Measurements from ENCODE around the gene IPPK.
"Not testable (repeated sequence)": the region's sequence is repeated elsewhere in the genome, so short reads cannot be mapped to it uniquely, and the experiment has no call there.

Gene IPPK

GRCh38 chr9:92627651-92628050 is 42.3 kb downstream of the IPPK start:
- no peaks in the 10 kb centered on the region for H3K9me3 ChIP-seq (ENCODE audit: control insufficient read depth, insufficient read depth, low read length)
- H3K36me3 ChIP-seq (ENCODE audit: control insufficient read depth, insufficient read depth, low read length) = peaks cover 9% of the 10 kb centered on the region
- H3K4me1 ChIP-seq (ENCODE audit: control insufficient read depth, insufficient read depth, low read length) = no peaks in the 10 kb centered on the region
- DNase-seq (ENCODE audit: low read depth, low spot score) = no peak
- no peaks in the 10 kb centered on the region for H3K27me3 ChIP-seq (ENCODE audit: control insufficient read depth, insufficient read depth, low read length)
- no peak overlapping the region for H3K4me3 ChIP-seq (ENCODE audit: low read length)
- WGBS (ENCODE audit: insufficient coverage, insufficient read length) = no CpG with 5 or more reads among the region's 5 CpGs
- no peak overlapping the region for H3K27ac ChIP-seq (ENCODE audit: low read length)

GRCh38 chr9:92626484-92626883 is 43.4 kb downstream of the IPPK start:
- no peaks in the 10 kb centered on the region for H3K27me3 ChIP-seq (ENCODE audit: control insufficient read depth, insufficient read depth, low read length)
- H3K4me1 ChIP-seq (ENCODE audit: control insufficient read depth, insufficient read depth, low read length) = no peaks in the 10 kb centered on the region
- no peak for DNase-seq (ENCODE audit: low read depth, low spot score)
- H3K4me3 ChIP-seq (ENCODE audit: low read length) = no peak overlapping the region
- no peak overlapping the region for H3K27ac ChIP-seq (ENCODE audit: low read length)
- 0 out of 2 replicates have a peak, but pooled peaks cover under 1% of the 10 kb centered on the region for H3K36me3 ChIP-seq (ENCODE audit: control insufficient read depth, insufficient read depth, low read length)
- no peaks in the 10 kb centered on the region for H3K9me3 ChIP-seq (ENCODE audit: control insufficient read depth, insufficient read depth, low read length)

GRCh38 chr9:92623936-92624335 is 46.0 kb downstream of the IPPK start:
- no CpG with 5 or more reads among the region's 3 CpGs for WGBS (ENCODE audit: insufficient coverage, insufficient read length)
- H3K27ac ChIP-seq (ENCODE audit: low read length); H3K27me3 ChIP-seq (ENCODE audit: control insufficient read depth, insufficient read depth, low read length); H3K9me3 ChIP-seq (ENCODE audit: control insufficient read depth, insufficient read depth, low read length); H3K4me1 ChIP-seq (ENCODE audit: control insufficient read depth, insufficient read depth, low read length); H3K4me3 ChIP-seq (ENCODE audit: low read length); H3K36me3 ChIP-seq (ENCODE audit: control insufficient read depth, insufficient read depth, low read length); DNase-seq (ENCODE audit: low read depth, low spot score): not testable (repeated sequence)

GRCh38 chr9:92620845-92621244 is 49.1 kb downstream of the IPPK start:
- no CpG with 5 or more reads among the region's 5 CpGs for WGBS (ENCODE audit: insufficient coverage, insufficient read length)
- Histone ChIP-seq H3K27ac (ENCODE audit: low read length) (no peak overlapping the region), H3K9me3 (ENCODE audit: control insufficient read depth, insufficient read depth, low read length) (no peaks in the 10 kb centered on the region), H3K4me1 (ENCODE audit: control insufficient read depth, insufficient read depth, low read length) (no peaks in the 10 kb centered on the region), H3K36me3 (ENCODE audit: control insufficient read depth, insufficient read depth, low read length) (no peaks in the 10 kb centered on the region; the same call in 1 of the 2 replicates), H3K4me3 (ENCODE audit: low read length) (no peak overlapping the region), H3K27me3 (ENCODE audit: control insufficient read depth, insufficient read depth, low read length) (no peaks in the 10 kb centered on the region)
- DNase-seq (ENCODE audit: low read depth, low spot score) = no peak

GRCh38 chr9:92619601-92620300 is 50.2 kb downstream of the IPPK start:
- no peak for DNase-seq (ENCODE audit: low read depth, low spot score)
- Histone ChIP-seq H3K27ac (ENCODE audit: low read length) (no peak overlapping the region), H3K27me3 (ENCODE audit: control insufficient read depth, insufficient read depth, low read length) (no peaks in the 10 kb centered on the region), H3K9me3 (ENCODE audit: control insufficient read depth, insufficient read depth, low read length) (no peaks in the 10 kb centered on the region), H3K36me3 (ENCODE audit: control insufficient read depth, insufficient read depth, low read length) (peaks cover 5% of the 10 kb centered on the region), H3K4me1 (ENCODE audit: control insufficient read depth, insufficient read depth, low read length) (no peaks in the 10 kb centered on the region), H3K4me3 (ENCODE audit: low read length) (no peak overlapping the region)
- no CpG with 5 or more reads among the region's 24 CpGs for WGBS (ENCODE audit: insufficient coverage, insufficient read length)

GRCh38 chr9:92618633-92619225 is 51.2 kb downstream of the IPPK start:
- no peaks in the 10 kb centered on the region for H3K4me1 ChIP-seq (ENCODE audit: control insufficient read depth, insufficient read depth, low read length)
- H3K36me3 ChIP-seq (ENCODE audit: control insufficient read depth, insufficient read depth, low read length) = peaks cover 6% of the 10 kb centered on the region
- no CpG with 5 or more reads among the region's 10 CpGs for WGBS (ENCODE audit: insufficient coverage, insufficient read length)
- no peak overlapping the region for H3K4me3 ChIP-seq (ENCODE audit: low read length)
- H3K27ac ChIP-seq (ENCODE audit: low read length) = no peak overlapping the region
- no peaks in the 10 kb centered on the region for H3K9me3 ChIP-seq (ENCODE audit: control insufficient read depth, insufficient read depth, low read length)
- no peaks in the 10 kb centered on the region for H3K27me3 ChIP-seq (ENCODE audit: control insufficient read depth, insufficient read depth, low read length)
- DNase-seq (ENCODE audit: low read depth, low spot score) = no peak

GRCh38 chr9:92617951-92618510 is 51.9 kb downstream of the IPPK start:
- no peak for DNase-seq (ENCODE audit: low read depth, low spot score)
- Histone ChIP-seq H3K36me3 (ENCODE audit: control insufficient read depth, insufficient read depth, low read length) (peaks cover 6% of the 10 kb centered on the region), H3K4me3 (ENCODE audit: low read length) (no peak overlapping the region), H3K4me1 (ENCODE audit: control insufficient read depth, insufficient read depth, low read length) (no peaks in the 10 kb centered on the region), H3K27ac (ENCODE audit: low read length) (no peak overlapping the region), H3K27me3 (ENCODE audit: control insufficient read depth, insufficient read depth, low read length) (no peaks in the 10 kb centered on the region), H3K9me3 (ENCODE audit: control insufficient read depth, insufficient read depth, low read length) (no peaks in the 10 kb centered on the region)
- WGBS (ENCODE audit: insufficient coverage, insufficient read length) = no CpG with 5 or more reads among the region's 11 CpGs

- H3K36me3 ChIP-seq (ENCODE audit: control insufficient read depth, insufficient read depth, low read length) = peaks cover 6% of the 10 kb centered on the region
- H3K4me3 ChIP-seq (ENCODE audit: low read length) = no peak overlapping the region
- no peak overlapping the region for H3K27ac ChIP-seq (ENCODE audit: low read length)
- H3K4me1 ChIP-seq (ENCODE audit: control insufficient read depth, insufficient read depth, low read length) = no peaks in the 10 kb centered on the region
- H3K9me3 ChIP-seq (ENCODE audit: control insufficient read depth, insufficient read depth, low read length) = no peaks in the 10 kb centered on the region
- no peaks in the 10 kb centered on the region for H3K27me3 ChIP-seq (ENCODE audit: control insufficient read depth, insufficient read depth, low read length)
- DNase-seq (ENCODE audit: low read depth, low spot score) = no peak
- WGBS (ENCODE audit: insufficient coverage, insufficient read length) = no CpG with 5 or more reads among the region's 11 CpGs
These were observed 52.6 kb downstream of the IPPK start for GRCh38 chr9:92617195-92617813.

- no peak for DNase-seq (ENCODE audit: low read depth, low spot score)
- Histone ChIP-seq H3K36me3 (ENCODE audit: control insufficient read depth, insufficient read depth, low read length) (peaks cover 6% of the 10 kb centered on the region), H3K4me3 (ENCODE audit: low read length) (no peak overlapping the region), H3K27ac (ENCODE audit: low read length) (no peak overlapping the region), H3K4me1 (ENCODE audit: control insufficient read depth, insufficient read depth, low read length) (no peaks in the 10 kb centered on the region), H3K9me3 (ENCODE audit: control insufficient read depth, insufficient read depth, low read length) (no peaks in the 10 kb centered on the region), H3K27me3 (ENCODE audit: control insufficient read depth, insufficient read depth, low read length) (no peaks in the 10 kb centered on the region)
- WGBS (ENCODE audit: insufficient coverage, insufficient read length) = no CpG with 5 or more reads among the region's 11 CpGs
These were observed 53.2 kb downstream of the IPPK start for GRCh38 chr9:92616655-92617111.

GRCh38 chr9:92616199-92616641 is 53.7 kb downstream of the IPPK start:
- no CpG with 5 or more reads among the region's 11 CpGs for WGBS (ENCODE audit: insufficient coverage, insufficient read length)
- Histone ChIP-seq H3K36me3 (ENCODE audit: control insufficient read depth, insufficient read depth, low read length) (peaks cover 6% of the 10 kb centered on the region), H3K4me3 (ENCODE audit: low read length) (no peak overlapping the region), H3K9me3 (ENCODE audit: control insufficient read depth, insufficient read depth, low read length) (no peaks in the 10 kb centered on the region), H3K27ac (ENCODE audit: low read length) (no peak overlapping the region), H3K4me1 (ENCODE audit: control insufficient read depth, insufficient read depth, low read length) (no peaks in the 10 kb centered on the region), H3K27me3 (ENCODE audit: control insufficient read depth, insufficient read depth, low read length) (no peaks in the 10 kb centered on the region)
- no peak for DNase-seq (ENCODE audit: low read depth, low spot score)
